Mesenteric fat pad (tissue), 1 donor: ENCODE data around the gene GZMM. TPM values are rescaled to one million over a fixed set of nuclear protein-coding genes. Genes with fewer than 3 reads are reported as not detected.

ENCODE experiments used
- DNase-seq: peaks from one replicate; pipeline ENCODE4 v3.0.0-alpha.2; 2020; ENCODE audit warnings: low spot score
- total RNA-seq: library from RNA; stranded (reverse); fragmentation: NEBNext Ultra II Directional; extraction: Animal tissue kit (Norgen Biotek cat#: 25700); gene quantifications from one replicate; pipeline ENCODE4 v1.2.1, GENCODE V29; 2021
- donor health status: DM: yes; HTN: yes; CAD: no.

Gene GZMM
- total RNA-seq, 1 donor from 2014 or later: 0.74 TPM

- no peak for DNase-seq
These were observed 10.3 kb upstream of the GZMM start for GRCh38 chr19:533364-534058.

DNA sequence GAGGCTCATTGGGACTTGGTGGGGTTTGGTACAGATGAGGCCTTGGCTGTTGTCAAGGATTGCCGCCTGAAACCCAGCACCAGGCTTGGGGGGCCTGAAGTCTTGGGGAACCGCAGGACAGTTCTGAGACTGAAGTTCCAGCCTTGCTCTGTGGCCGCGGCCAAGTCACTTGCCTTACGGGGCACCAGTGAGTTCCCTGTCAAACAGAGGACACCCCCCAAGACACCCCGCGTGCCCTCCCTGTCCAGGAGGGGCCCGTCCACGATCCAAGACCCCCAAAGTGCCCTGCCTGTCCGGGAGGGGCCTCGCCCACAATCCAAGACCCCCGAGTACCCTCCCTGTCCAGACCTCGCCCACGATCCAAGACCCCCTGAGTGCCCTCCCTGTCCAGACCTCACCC lies 9.8 kb upstream of the GZMM start:
- no peak for DNase-seq

GRCh38 chr19:535017-535835 lies 8.6 kb upstream of the GZMM start:
- DNase-seq: no peak

- no peak for DNase-seq
These were observed 7.6 kb upstream of the GZMM start for GRCh38 chr19:536031-536880.

GRCh38 chr19:536881-537404 lies 6.9 kb upstream of the GZMM start:
- DNase-seq: no peak

DNA sequence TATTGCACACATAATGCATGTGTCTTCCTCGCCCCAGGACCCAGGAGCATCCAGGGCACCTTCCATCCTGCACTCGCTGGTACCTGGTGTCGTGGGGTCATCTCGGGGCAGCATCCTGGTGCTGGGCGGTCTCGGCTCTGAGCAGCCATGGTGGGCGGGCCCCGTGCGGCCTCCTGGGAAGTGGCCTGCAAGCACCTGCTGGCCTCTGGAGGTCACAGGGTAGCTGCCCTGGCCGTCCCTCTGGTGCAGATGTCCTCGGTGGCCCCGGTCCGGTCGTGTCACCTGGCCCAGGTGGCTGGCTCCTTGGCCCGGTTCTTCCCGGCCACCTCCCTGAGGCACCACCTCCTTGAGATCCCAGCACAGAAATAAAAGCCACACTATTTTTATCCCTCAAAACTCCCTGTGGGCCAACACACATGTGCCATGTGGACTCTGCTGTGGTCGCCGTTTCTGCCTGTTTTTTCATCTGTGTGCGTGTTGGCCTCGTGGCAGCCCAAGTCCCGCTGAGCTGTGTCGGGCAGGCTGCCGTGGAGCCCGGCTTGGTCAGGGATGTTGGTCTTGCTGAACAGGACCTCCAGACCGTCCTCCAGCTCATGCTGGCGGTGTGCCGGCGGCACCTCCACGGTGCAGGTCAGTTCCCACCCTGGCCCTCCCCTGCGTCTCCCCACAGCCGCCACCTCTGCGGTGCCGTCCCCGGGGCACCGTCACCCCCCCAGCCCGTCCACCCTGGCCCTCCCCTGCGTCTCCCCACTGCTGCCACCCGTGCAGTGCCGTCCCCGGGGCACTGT lies 5.0 kb upstream of the GZMM start:
- DNase-seq: no peak

GRCh38 chr19:539429-540030 lies 4.3 kb upstream of the GZMM start:
- no peak for DNase-seq

DNA sequence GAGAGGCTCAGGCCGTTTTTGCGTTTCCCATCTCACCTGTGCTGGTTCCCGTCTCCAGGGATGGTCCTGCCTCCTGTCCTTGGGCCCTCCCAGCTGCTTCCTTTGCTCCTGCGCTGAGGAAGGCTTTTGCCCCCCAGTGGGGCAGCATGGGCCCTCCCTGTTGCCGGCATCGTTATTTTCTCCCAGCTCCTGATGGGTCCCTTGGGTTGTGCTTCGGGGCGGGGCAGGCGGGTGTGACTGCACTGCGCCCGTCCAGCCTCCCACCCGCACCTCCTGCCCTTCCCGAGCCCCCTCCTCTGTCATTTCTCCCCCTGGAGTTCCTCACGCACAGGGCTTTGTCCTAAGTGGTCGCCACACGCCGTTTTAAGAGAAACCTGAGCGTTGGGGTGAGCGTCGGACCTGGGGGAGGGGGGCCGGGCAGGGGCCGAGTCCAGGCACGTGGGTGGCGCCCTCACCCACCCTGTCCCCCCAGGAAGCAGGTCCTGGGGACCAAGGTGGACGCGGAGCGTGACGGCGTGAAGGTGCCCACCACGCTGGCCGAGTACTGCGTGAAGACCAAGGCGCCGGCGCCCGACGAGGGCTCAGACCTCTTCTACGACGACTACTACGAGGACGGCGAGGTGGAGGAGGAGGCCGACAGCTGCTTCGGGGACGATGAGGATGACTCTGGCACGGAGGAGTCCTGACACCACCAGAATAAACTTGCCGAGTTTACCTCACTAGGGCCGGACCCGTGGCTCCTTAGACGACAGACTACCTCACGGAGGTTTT lies 2.8 kb upstream of the GZMM start:
- no peak for DNase-seq

GRCh38 chr19:541699-542098 lies 2.2 kb upstream of the GZMM start:
- no peak for DNase-seq

DNA sequence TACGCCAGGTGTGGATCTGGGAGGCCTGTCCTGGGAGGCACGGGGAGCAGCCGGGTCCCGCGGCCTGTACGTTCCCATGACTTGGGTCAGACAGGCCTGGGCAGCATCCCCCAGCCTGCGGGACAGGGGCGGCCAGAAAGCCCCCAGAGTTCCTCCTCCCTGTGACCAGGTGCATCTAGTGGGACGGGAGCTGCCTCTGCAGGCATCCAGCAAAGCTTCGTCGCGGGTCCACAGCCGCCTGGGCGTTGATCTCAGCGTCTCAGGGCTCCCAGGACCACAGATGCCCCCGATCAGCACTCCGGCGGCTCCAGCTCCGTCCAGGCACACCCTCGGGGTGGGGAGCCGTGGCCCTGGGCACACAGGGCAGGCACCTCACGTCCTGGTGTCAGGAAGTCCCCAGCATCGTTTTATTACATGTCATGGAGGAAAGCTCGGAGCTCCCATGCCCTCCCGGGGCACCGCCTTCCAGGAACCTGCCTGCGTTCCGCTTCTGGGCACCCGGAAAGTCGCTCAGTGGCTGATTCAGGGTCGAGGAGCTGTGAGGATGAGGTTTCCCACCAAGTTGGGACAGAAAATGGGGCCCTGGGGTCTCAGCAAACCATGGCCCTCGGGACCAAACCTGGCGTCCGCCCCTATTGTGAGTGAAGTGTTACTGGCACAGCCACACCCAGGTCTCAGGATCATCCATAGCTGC lies 1.5 kb upstream of the GZMM start:
- DNase-seq: no peak

DNA sequence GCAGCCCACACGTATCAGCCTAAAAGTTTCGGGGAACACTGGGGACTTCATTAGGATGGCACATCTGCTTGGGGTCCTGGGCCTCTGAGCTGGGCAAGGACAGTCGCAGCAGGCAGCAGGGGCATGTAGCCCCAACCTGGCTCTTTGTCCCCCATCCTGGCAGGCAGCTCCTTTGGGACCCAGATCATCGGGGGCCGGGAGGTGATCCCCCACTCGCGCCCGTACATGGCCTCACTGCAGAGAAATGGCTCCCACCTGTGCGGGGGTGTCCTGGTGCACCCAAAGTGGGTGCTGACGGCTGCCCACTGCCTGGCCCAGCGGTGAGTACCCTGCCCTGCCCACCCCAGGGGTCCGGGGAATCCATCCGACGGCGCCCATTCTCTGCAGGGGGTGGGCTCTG lies 3.3 kb downstream of the GZMM start:
- no peak for DNase-seq

DNA sequence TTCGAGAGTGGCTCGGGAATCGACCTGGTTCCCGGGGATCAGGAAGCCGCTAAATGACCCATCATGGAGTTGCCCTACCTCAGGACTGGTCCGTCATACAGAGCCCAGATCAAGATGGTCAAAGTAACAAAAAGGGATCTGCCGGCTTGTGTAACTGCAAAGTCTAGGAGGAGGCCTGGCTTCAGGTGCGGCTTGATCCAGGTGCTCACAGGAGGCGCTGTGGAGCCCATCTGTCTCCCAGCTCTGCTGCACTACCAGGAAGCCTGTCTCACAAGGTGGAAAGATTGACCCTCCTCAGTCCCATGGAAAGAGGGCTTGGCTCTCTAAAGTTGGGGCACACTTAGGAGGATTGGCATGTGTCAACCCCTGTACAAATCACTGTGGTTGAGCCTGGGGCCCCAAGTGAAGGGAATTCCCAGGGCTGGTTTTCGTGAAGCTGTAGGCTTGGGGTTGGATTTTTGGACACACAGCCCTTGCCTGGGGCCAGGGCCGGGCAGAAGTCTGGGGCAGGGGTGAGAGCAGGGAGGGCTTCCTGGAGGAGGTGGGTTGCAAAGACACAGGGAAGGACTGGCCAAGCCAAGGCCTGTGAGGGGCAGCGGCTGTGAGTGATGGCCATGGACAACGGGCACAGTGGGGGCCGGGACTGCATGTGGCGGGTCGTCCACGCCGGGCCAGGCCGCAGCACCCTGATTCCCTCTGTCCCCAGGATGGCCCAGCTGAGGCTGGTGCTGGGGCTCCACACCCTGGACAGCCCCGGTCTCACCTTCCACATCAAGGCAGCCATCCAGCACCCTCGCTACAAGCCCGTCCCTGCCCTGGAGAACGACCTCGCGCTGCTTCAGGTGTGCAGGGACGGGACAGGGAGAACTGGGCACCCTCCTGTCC lies 4.2 kb downstream of the GZMM start:
- DNase-seq: no peak

DNA sequence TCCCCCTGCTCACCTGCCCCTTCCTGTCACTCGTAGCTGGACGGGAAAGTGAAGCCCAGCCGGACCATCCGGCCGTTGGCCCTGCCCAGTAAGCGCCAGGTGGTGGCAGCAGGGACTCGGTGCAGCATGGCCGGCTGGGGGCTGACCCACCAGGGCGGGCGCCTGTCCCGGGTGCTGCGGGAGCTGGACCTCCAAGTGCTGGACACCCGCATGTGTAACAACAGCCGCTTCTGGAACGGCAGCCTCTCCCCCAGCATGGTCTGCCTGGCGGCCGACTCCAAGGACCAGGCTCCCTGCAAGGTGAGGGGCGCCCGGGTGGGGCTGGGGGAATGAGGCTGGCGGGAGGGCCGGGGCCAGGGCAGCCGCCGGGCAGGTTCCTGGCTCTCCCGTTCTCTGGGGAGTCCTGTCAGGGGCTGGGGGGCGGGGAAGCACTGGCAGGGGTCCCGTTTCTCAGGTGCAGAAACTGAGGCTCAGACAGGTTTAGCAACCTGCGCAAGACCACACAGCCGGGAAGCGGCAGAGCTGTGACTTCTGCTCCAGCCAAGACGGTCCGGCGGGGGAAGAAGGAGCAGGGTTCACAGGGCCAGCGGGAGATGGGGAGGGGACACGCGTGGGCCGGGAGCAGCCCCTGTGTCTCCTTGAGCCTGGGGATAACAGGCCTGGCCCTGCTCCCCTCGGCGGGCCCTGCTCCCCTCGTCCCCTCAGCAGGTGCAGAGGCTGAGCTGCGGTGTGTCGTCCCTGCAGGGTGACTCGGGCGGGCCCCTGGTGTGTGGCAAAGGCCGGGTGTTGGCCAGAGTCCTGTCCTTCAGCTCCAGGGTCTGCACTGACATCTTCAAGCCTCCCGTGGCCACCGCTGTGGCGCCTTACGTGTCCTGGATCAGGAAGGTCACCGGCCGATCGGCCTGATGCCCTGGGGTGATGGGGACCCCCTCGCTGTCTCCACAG lies 5.3 kb downstream of the GZMM start:
- no peak for DNase-seq

- no peak for DNase-seq
These were observed 11.0 kb downstream of the GZMM start for GRCh38 chr19:554817-555216.

GRCh38 chr19:555474-555808 lies 11.6 kb downstream of the GZMM start:
- DNase-seq: no peak

GRCh38 chr19:556611-557382 lies 12.9 kb downstream of the GZMM start:
- DNase-seq: no peak
